Mammary epithelial cell (primary cell): Measurements from ENCODE around the gene PAX2.

Experiments used
- CTCF ChIP-seq, 2 donors: IDR thresholded peaks in 1 of 2; conservative IDR thresholded peaks in 1 of 2; 2 replicates each; pipeline ENCODE4 v1.5.1; 2011 to 2012; ENCODE audit warnings: inconsistent platforms in 2 of 2, low read length in 2 of 2, mild to moderate bottlenecking in 2 of 2, control low read depth in 1 of 2, low read depth in 1 of 2; ENCODE audit not compliant: insufficient read depth in 1 of 2; ENCODE audit errors: extremely low read depth in 1 of 2
- EZH2 ChIP-seq: IDR thresholded peaks from 2 replicates; pipeline ENCODE4 v1.6.1; 2012; ENCODE audit warnings: low read length, inconsistent platforms, borderline replicate concordance

GRCh38 chr10:100848770-100849169, 103.4 kb downstream of the PAX2 start:
- TF ChIP-seq CTCF (conservative IDR thresholded peaks at IDR 0.05 in 1 of 2, IDR thresholded peaks at IDR 0.05 in 1 of 2; ENCODE audit: extremely low read depth in 1 of 2, insufficient read depth in 1 of 2, low read depth in 1 of 2, low read length in 2 of 2), result no peak
- TF ChIP-seq EZH2, result no peak
